ENCODE data around the gene DYNC1I1. TPM values are rescaled to one million over a fixed set of nuclear protein-coding genes. Genes with fewer than 3 reads are reported as not detected.

DYNC1I1 gene
- total and polyA plus RNA-seq, 2 experiments from 2014 or later = 1.4 to 4.1 TPM

DNA sequence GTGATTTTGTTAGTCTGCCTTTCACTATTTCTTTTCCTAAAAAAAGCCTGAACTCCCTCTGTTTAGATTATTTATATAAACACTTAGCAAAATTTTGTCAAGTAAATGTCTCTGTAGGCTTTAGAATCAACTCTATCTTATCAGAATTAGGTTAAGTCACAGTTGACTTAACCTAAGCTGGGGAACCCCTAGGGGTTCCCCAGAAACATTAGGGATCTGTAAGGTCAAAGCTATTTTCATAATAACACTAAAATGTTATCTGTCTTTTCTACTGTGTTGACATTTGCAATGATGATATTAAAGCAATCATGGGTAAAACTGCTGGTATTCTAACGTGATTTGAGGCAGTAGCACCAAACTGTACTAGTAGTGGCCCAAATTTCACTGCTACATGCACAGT is 24.3 kb downstream of the DYNC1I1 start (continued):
- TF ChIP-seq JUNB (IDR thresholded peaks at IDR 0.05; ENCODE audit: unreplicated experiment) = no peak
- TF ChIP-seq POLR2AphosphoS5 (IDR thresholded peaks at IDR 0.05; ENCODE audit: low read depth) = no peak
- TF ChIP-seq, protein P1, sequence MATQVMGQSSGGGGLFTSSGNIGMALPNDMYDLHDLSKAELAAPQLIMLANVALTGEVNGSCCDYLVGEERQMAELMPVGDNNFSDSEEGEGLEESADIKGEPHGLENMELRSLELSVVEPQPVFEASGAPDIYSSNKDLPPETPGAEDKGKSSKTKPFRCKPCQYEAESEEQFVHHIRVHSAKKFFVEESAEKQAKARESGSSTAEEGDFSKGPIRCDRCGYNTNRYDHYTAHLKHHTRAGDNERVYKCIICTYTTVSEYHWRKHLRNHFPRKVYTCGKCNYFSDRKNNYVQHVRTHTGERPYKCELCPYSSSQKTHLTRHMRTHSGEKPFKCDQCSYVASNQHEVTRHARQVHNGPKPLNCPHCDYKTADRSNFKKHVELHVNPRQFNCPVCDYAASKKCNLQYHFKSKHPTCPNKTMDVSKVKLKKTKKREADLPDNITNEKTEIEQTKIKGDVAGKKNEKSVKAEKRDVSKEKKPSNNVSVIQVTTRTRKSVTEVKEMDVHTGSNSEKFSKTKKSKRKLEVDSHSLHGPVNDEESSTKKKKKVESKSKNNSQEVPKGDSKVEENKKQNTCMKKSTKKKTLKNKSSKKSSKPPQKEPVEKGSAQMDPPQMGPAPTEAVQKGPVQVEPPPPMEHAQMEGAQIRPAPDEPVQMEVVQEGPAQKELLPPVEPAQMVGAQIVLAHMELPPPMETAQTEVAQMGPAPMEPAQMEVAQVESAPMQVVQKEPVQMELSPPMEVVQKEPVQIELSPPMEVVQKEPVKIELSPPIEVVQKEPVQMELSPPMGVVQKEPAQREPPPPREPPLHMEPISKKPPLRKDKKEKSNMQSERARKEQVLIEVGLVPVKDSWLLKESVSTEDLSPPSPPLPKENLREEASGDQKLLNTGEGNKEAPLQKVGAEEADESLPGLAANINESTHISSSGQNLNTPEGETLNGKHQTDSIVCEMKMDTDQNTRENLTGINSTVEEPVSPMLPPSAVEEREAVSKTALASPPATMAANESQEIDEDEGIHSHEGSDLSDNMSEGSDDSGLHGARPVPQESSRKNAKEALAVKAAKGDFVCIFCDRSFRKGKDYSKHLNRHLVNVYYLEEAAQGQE (IDR thresholded peaks at IDR 0.05; ENCODE audit: unreplicated experiment) = no peak
- TF ChIP-seq, protein P2, sequence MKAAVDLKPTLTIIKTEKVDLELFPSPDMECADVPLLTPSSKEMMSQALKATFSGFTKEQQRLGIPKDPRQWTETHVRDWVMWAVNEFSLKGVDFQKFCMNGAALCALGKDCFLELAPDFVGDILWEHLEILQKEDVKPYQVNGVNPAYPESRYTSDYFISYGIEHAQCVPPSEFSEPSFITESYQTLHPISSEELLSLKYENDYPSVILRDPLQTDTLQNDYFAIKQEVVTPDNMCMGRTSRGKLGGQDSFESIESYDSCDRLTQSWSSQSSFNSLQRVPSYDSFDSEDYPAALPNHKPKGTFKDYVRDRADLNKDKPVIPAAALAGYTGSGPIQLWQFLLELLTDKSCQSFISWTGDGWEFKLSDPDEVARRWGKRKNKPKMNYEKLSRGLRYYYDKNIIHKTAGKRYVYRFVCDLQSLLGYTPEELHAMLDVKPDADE (IDR thresholded peaks at IDR 0.05) = no peak
- TF ChIP-seq CREB1 (CRISPR knock-in tag; IDR thresholded peaks at IDR 0.05; ENCODE audit: low read depth) = no peak
- TF ChIP-seq STAT1 (IDR thresholded peaks at IDR 0.05; ENCODE audit: unreplicated experiment) = no peak
- no peak for TF ChIP-seq ZNF331 (CRISPR knock-in tag; IDR thresholded peaks at IDR 0.05; ENCODE audit: low read depth)
- no peak for TF ChIP-seq NANOG (IDR thresholded peaks at IDR 0.05; ENCODE audit: borderline replicate concordance)
- no peak for TF ChIP-seq EZH2phosphoT487 (IDR thresholded peaks at IDR 0.05; ENCODE audit: unreplicated experiment)
- TF ChIP-seq, protein P3, sequence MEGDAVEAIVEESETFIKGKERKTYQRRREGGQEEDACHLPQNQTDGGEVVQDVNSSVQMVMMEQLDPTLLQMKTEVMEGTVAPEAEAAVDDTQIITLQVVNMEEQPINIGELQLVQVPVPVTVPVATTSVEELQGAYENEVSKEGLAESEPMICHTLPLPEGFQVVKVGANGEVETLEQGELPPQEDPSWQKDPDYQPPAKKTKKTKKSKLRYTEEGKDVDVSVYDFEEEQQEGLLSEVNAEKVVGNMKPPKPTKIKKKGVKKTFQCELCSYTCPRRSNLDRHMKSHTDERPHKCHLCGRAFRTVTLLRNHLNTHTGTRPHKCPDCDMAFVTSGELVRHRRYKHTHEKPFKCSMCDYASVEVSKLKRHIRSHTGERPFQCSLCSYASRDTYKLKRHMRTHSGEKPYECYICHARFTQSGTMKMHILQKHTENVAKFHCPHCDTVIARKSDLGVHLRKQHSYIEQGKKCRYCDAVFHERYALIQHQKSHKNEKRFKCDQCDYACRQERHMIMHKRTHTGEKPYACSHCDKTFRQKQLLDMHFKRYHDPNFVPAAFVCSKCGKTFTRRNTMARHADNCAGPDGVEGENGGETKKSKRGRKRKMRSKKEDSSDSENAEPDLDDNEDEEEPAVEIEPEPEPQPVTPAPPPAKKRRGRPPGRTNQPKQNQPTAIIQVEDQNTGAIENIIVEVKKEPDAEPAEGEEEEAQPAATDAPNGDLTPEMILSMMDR (conservative IDR thresholded peaks at IDR 0.05; ENCODE audit: low read depth in 2 of 2) = no peak

DNA sequence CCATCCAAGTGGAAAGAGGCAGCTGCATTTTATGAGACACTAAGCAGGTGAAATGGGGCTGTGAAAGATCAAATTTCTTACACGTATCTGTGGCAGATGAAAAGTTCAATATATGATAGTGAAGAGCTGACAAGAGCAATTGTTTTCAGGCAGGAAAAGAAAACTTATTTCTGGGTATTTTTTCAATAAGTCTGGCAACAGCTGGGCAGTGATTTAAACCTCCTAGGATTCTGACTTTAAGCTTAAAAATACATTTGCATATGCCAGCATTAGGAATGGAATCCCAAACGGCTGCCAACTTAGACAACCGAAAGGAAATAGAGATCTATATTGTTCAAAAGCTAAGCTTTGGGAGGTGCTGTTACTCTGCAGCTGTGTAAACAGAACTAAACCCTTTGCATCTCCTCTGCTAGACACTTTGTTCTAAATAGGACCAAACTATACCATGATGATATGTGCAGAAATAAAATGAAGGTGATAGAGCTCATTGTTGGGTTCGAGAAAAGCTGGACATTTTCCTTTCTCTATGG is 26.1 kb downstream of the DYNC1I1 start:
- peaks cover 10% of the 10 kb centered on the region for H3K27me3 ChIP-seq (ENCODE audit: insufficient read depth)
- H3F3A ChIP-seq (replicated peaks; ENCODE audit: low read depth) = no peaks in the 10 kb centered on the region
- Mint-ChIP-seq H3K27ac (no peak overlapping the region), H3K4me3 (no peak overlapping the region), H3K4me1 (peaks cover 3% of the 10 kb centered on the region; the same call in 2 of the 3 replicates), H3K36me3 (ENCODE audit: low read depth) (no peaks in the 10 kb centered on the region), H3K27me3 (ENCODE audit: insufficient read depth, low read depth, poor library complexity) (peaks cover 2% of the 10 kb centered on the region), H3K9me3 (no peaks in the 10 kb centered on the region; the same call in 2 of the 3 replicates)
- no peaks in the 10 kb centered on the region for H3K36me3 ChIP-seq (ENCODE audit: insufficient read depth)
- no peak for ATAC-seq
- no peak overlapping the region for H2AFZ ChIP-seq
- H3K27ac ChIP-seq (ENCODE audit: low read depth) = no peak overlapping the region
- H3K4me1 ChIP-seq (ENCODE audit: insufficient read depth) = peaks cover 8% of the 10 kb centered on the region; the same call in 1 of the 2 replicates
- no peaks in the 10 kb centered on the region for H4K20me1 ChIP-seq (replicated peaks; ENCODE audit: insufficient read depth)
- H3K4me2 ChIP-seq = no peak overlapping the region
- no peak for DNase-seq (ENCODE audit: low spot score)
- H3K9me2 ChIP-seq (ENCODE audit: insufficient read depth) = no peaks in the 10 kb centered on the region
- no peaks in the 10 kb centered on the region for H3K79me2 ChIP-seq (replicated peaks; ENCODE audit: insufficient read depth)
- no peak overlapping the region for H3K4me3 ChIP-seq
- TF ChIP-seq, protein P4, sequence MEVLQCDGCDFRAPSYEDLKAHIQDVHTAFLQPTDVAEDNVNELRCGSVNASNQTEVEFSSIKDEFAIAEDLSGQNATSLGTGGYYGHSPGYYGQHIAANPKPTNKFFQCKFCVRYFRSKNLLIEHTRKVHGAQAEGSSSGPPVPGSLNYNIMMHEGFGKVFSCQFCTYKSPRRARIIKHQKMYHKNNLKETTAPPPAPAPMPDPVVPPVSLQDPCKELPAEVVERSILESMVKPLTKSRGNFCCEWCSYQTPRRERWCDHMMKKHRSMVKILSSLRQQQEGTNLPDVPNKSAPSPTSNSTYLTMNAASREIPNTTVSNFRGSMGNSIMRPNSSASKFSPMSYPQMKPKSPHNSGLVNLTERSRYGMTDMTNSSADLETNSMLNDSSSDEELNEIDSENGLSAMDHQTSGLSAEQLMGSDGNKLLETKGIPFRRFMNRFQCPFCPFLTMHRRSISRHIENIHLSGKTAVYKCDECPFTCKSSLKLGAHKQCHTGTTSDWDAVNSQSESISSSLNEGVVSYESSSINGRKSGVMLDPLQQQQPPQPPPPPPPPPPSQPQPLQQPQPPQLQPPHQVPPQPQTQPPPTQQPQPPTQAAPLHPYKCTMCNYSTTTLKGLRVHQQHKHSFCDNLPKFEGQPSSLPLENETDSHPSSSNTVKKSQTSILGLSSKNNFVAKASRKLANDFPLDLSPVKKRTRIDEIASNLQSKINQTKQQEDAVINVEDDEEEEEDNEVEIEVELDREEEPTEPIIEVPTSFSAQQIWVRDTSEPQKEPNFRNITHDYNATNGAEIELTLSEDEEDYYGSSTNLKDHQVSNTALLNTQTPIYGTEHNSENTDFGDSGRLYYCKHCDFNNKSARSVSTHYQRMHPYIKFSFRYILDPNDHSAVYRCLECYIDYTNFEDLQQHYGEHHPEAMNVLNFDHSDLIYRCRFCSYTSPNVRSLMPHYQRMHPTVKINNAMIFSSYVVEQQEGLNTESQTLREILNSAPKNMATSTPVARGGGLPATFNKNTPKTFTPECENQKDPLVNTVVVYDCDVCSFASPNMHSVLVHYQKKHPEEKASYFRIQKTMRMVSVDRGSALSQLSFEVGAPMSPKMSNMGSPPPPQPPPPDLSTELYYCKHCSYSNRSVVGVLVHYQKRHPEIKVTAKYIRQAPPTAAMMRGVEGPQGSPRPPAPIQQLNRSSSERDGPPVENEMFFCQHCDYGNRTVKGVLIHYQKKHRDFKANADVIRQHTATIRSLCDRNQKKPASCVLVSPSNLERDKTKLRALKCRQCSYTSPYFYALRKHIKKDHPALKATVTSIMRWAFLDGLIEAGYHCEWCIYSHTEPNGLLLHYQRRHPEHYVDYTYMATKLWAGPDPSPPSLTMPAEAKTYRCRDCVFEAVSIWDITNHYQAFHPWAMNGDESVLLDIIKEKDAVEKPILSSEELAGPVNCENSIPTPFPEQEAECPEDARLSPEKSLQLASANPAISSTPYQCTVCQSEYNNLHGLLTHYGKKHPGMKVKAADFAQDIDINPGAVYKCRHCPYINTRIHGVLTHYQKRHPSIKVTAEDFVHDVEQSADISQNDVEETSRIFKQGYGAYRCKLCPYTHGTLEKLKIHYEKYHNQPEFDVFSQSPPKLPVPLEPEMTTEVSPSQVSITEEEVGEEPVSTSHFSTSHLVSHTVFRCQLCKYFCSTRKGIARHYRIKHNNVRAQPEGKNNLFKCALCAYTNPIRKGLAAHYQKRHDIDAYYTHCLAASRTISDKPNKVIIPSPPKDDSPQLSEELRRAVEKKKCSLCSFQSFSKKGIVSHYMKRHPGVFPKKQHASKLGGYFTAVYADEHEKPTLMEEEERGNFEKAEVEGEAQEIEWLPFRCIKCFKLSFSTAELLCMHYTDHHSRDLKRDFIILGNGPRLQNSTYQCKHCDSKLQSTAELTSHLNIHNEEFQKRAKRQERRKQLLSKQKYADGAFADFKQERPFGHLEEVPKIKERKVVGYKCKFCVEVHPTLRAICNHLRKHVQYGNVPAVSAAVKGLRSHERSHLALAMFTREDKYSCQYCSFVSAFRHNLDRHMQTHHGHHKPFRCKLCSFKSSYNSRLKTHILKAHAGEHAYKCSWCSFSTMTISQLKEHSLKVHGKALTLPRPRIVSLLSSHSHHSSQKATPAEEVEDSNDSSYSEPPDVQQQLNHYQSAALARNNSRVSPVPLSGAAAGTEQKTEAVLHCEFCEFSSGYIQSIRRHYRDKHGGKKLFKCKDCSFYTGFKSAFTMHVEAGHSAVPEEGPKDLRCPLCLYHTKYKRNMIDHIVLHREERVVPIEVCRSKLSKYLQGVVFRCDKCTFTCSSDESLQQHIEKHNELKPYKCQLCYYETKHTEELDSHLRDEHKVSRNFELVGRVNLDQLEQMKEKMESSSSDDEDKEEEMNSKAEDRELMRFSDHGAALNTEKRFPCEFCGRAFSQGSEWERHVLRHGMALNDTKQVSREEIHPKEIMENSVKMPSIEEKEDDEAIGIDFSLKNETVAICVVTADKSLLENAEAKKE (CRISPR knock-in tag; IDR thresholded peaks at IDR 0.05) = no peak
- no peak for TF ChIP-seq EZH2phosphoT487 (IDR thresholded peaks at IDR 0.05; ENCODE audit: unreplicated experiment)
- TF ChIP-seq ZNF331 (CRISPR knock-in tag; IDR thresholded peaks at IDR 0.05; ENCODE audit: low read depth) = no peak
- TF ChIP-seq POLR2AphosphoS5 (IDR thresholded peaks at IDR 0.05; ENCODE audit: low read depth) = no peak
- no peak for TF ChIP-seq ZNF114 (CRISPR knock-in tag; IDR thresholded peaks at IDR 0.05)
- TF ChIP-seq JUNB (IDR thresholded peaks at IDR 0.05; ENCODE audit: unreplicated experiment) = no peak

All from GM23338 (cell line).